B cell (primary cell): Measurements from ENCODE around the gene TSPAN18. TPM values are rescaled to one million over a fixed set of nuclear protein-coding genes. Genes with fewer than 3 reads are reported as not detected.

Source experiments
- ATAC-seq: fragments of 200-7000 bp; cut with Tn5 transposase; one replicate; pipeline ENCODE4 v1.10.0; 2021; ENCODE audit warnings: low read depth, mild to moderate bottlenecking, moderate number of reproducible peaks, moderate library complexity
- CTCF ChIA-PET: fragments of 350-600 bp; sonication (Branson Sonifier 250); formaldehyde crosslinking; loops from one replicate; lab custom pipeline; 2021; ENCODE audit warnings: antibody characterized with exemption, inconsistent platforms; lab: Charles Lee
- POLR2A ChIA-PET: fragments of 350-600 bp; sonication (Branson Sonifier 250); formaldehyde crosslinking; loops from one replicate; lab custom pipeline; 2021; ENCODE audit warnings: antibody characterized with exemption; lab: Charles Lee
- DNase-seq: peaks from one replicate; pipeline ENCODE4 v3.0.0; 2013
- H2AFZ ChIP-seq: 2 replicates; pipeline ENCODE4 v1.6.1; 2012; ENCODE audit warnings: mild to moderate bottlenecking, low read depth, low read length; ENCODE audit not compliant: insufficient read depth, poor library complexity, severe bottlenecking
- H3K27ac ChIP-seq, 2 donors: 1 replicate in 1 of 2; 2 replicates in 1 of 2; pipeline ENCODE4 v1.5.1; 2012 to 2013; ENCODE audit warnings: low read length in 2 of 2, mild to moderate bottlenecking in 2 of 2, moderate library complexity in 1 of 2
- H3K27me3 ChIP-seq, 4 experiments: fragments of 200-600 bp in 1 of 4; sonication (generic) in 1 of 4; replicated peaks in 1 of 4; 1 replicate in 2 of 4; 2 replicates in 2 of 4; pipeline versions ENCODE4 v1.6.1 to v1.7.0; 2013 to 2016; ENCODE audit warnings: low read length in 3 of 4, mild to moderate bottlenecking in 2 of 4, mixed read lengths in 1 of 4, moderate library complexity in 1 of 4; ENCODE audit not compliant: insufficient read depth in 4 of 4, control insufficient read depth in 3 of 4; ENCODE audit errors: control extremely low read depth in 1 of 4
- H3K36me3 ChIP-seq, 2 experiments: replicated peaks in 1 of 2; 1 replicate in 1 of 2; 2 replicates in 1 of 2; pipeline versions ENCODE4 v1.6.1 to v1.7.1; 2013; ENCODE audit warnings: low read length in 1 of 2; ENCODE audit not compliant: insufficient read depth in 2 of 2, control insufficient read depth in 1 of 2; ENCODE audit errors: control extremely low read depth in 1 of 2, extremely low read depth in 1 of 2
- H3K4me1 ChIP-seq, 2 donors: fragments of 200-600 bp in 1 of 2; sonication (generic) in 1 of 2; 1 replicate in 1 of 2; 2 replicates in 1 of 2; pipeline versions ENCODE4 v1.5.1 to v1.6.1; 2013 to 2017; ENCODE audit warnings: low read length in 2 of 2; ENCODE audit not compliant: control insufficient read depth in 2 of 2, insufficient read depth in 2 of 2
- H3K4me2 ChIP-seq: replicated peaks from 2 replicates; pipeline ENCODE3; 2012; ENCODE audit warnings: mild to moderate bottlenecking, low read depth, low read length; ENCODE audit not compliant: poor library complexity, severe bottlenecking
- H3K4me3 ChIP-seq, 5 experiments: fragments of 200-600 bp in 1 of 5; sonication (generic) in 1 of 5; 1 replicate in 3 of 5; 2 replicates in 2 of 5; pipeline versions ENCODE4 v1.5.1 to v1.7.0; 2011 to 2016; ENCODE audit warnings: low read length in 4 of 5, mild to moderate bottlenecking in 4 of 5, low read depth in 2 of 5, control low read depth in 1 of 5, moderate library complexity in 1 of 5; ENCODE audit not compliant: insufficient read depth in 1 of 5; ENCODE audit errors: control extremely low read depth in 1 of 5, extremely low read depth in 1 of 5
- H3K79me2 ChIP-seq: fragments of 200-600 bp; sonication (generic); one replicate; pipeline ENCODE4 v1.6.0; 2016; ENCODE audit warnings: low read length; ENCODE audit not compliant: control insufficient read depth, insufficient read depth
- H3K9ac ChIP-seq: fragments of 200-600 bp; sonication (generic); 2 replicates; pipeline ENCODE4 v1.6.1; 2017; ENCODE audit warnings: mild to moderate bottlenecking, low read length, moderate library complexity
- H3K9me3 ChIP-seq, 3 donors: one replicate each; pipeline versions ENCODE4 v1.6.1 to v1.7.1; 2013; ENCODE audit warnings: low read length in 2 of 3; ENCODE audit not compliant: control insufficient read depth in 2 of 3, insufficient read depth in 1 of 3; ENCODE audit errors: control extremely low read depth in 1 of 3
- H4K20me1 ChIP-seq: 2 replicates; pipeline ENCODE4 v1.6.0; 2012; ENCODE audit warnings: mild to moderate bottlenecking, low read length; ENCODE audit not compliant: insufficient read depth, control insufficient read depth, poor library complexity, severe bottlenecking
- H3K27ac Mint-ChIP-seq: one replicate; pipeline ENCODE4 v1.8.0; 2021; ENCODE audit warnings: mixed read lengths
- H3K27me3 Mint-ChIP-seq: one replicate; pipeline ENCODE4 v1.8.0; 2021; ENCODE audit warnings: mixed read lengths
- H3K4me1 Mint-ChIP-seq: one replicate; pipeline ENCODE4 v1.8.0; 2021; ENCODE audit warnings: mixed read lengths
- H3K4me3 Mint-ChIP-seq: one replicate; pipeline ENCODE4 v1.8.0; 2021; ENCODE audit warnings: mixed read lengths
- H3K9me3 Mint-ChIP-seq: one replicate; pipeline ENCODE4 v1.8.0; 2022; ENCODE audit warnings: mixed read lengths; ENCODE audit not compliant: insufficient read depth
- EZH2 ChIP-seq: IDR thresholded peaks from 2 replicates; pipeline ENCODE4 v1.6.1; 2012; ENCODE audit warnings: borderline replicate concordance, low read depth, mild to moderate bottlenecking, moderate library complexity, low read length; ENCODE audit not compliant: insufficient read depth, poor library complexity, severe bottlenecking
- WGBS: methylation state at CpG from one replicate; pipeline ENCODE4 v1.1.5; 2013; ENCODE audit warnings: missing lambda C conversion rate; ENCODE audit not compliant: insufficient coverage; 5-methylcytosine and 5-hydroxymethylcytosine counted together
- intact Hi-C: fragments of 100-400 bp; cut with micrococcal nuclease; formaldehyde crosslinking; loops from one replicate; pipeline ENCODE4 v1.10.0; 2022
- polyA plus RNA-seq: library from polyadenylated mRNA; depleted of rRNA; stranded (reverse); fragments of >200 nt; gene quantifications from 2 replicates; pipeline ENCODE4 v1.2.3, GENCODE V29; 2012
- total RNA-seq, 2 donors: library from RNA; stranded (reverse); fragments of 120-200 nt in 1 of 2; gene quantifications; 1 replicate in 1 of 2; 2 replicates in 1 of 2; pipeline versions ENCODE4 v1.2.3 to v1.2.4, GENCODE V29; 2013 to 2022
- TF ChIP-seq, protein P1 (sequence below): fragments of 200-600 bp; IDR thresholded peaks from one replicate; pipeline ENCODE4 v1.8.0; 2022; ENCODE audit warnings: antibody characterized with exemption, mild to moderate bottlenecking

The TSPAN18 gene
- total and polyA plus RNA-seq, 2 donors (not counting 1 experiment from before 2014, with no cell fraction given), result 0.75 to 2.0 TPM

DNA sequence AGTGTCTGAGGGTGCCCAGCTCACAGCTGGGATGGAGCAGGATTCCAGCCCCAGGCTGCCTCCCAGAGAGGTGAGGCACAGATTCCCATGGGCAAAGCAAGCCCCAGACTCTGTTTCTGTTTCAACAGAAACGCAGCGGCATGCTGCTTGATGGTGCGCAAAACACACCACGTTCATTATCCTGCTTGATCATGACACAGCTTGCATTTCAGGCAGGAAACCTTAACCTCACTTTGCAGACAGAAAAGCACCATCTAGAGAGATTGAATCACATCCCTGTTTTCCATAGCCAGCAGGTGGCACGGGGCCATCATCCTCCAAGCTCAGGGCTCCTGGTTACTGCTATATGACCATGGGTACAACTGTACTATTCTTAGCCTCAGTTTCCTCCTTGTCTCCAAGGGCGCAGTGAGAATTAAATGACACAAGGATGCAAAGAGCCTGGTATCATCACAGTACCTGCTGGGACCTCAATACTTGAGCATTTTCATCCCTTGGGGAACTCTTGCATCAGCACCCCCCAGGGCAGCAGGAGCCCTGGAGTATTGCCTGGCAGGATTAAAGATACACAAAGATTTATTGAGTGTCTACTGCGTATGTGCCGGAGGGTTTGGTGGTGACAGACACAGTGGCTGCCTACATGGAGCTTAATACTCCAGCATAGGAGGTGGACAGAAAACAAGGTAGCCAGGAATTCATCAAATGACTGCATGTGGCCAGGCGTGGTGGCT lies 113.9 kb downstream of the TSPAN18 start:
- Histone ChIP-seq H3K9me3 (peaks cover 1 to 5% (median 3%) of the 10 kb centered on the region in 3 donors), H3K4me1 (no peaks in the 10 kb centered on the region), H3K36me3 (no peaks in the 10 kb centered on the region), H3K4me3 (no peak overlapping the region), H3K4me2 (no peak overlapping the region), H3K27me3 (peaks cover 0 to 2% (median 0%) of the 10 kb centered on the region in 4 experiments), H3K9ac (no peak overlapping the region), H4K20me1 (no peaks in the 10 kb centered on the region), H3K27ac (no peak overlapping the region), H3K79me2 (no peaks in the 10 kb centered on the region), H2AFZ (no peak overlapping the region)
- H3K27ac Mint-ChIP-seq, result no peak overlapping the region
- intact Hi-C loops, result no loop called here
- POLR2A ChIA-PET, result no interaction called here
- WGBS, result 93% methylated on average over 8 of the region's 9 CpGs
- DNase-seq (no peak), ATAC-seq (no peak)
- TF ChIP-seq, protein P1, sequence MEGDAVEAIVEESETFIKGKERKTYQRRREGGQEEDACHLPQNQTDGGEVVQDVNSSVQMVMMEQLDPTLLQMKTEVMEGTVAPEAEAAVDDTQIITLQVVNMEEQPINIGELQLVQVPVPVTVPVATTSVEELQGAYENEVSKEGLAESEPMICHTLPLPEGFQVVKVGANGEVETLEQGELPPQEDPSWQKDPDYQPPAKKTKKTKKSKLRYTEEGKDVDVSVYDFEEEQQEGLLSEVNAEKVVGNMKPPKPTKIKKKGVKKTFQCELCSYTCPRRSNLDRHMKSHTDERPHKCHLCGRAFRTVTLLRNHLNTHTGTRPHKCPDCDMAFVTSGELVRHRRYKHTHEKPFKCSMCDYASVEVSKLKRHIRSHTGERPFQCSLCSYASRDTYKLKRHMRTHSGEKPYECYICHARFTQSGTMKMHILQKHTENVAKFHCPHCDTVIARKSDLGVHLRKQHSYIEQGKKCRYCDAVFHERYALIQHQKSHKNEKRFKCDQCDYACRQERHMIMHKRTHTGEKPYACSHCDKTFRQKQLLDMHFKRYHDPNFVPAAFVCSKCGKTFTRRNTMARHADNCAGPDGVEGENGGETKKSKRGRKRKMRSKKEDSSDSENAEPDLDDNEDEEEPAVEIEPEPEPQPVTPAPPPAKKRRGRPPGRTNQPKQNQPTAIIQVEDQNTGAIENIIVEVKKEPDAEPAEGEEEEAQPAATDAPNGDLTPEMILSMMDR, result no peak
- TF ChIP-seq EZH2, result no peak
- H3K9me3 Mint-ChIP-seq, result peaks cover 5% of the 10 kb centered on the region
- H3K4me3 Mint-ChIP-seq, result no peak overlapping the region
- peaks cover 9% of the 10 kb centered on the region for H3K27me3 Mint-ChIP-seq
- CTCF ChIA-PET, result no interaction called here
- no peaks in the 10 kb centered on the region for H3K4me1 Mint-ChIP-seq

DNA sequence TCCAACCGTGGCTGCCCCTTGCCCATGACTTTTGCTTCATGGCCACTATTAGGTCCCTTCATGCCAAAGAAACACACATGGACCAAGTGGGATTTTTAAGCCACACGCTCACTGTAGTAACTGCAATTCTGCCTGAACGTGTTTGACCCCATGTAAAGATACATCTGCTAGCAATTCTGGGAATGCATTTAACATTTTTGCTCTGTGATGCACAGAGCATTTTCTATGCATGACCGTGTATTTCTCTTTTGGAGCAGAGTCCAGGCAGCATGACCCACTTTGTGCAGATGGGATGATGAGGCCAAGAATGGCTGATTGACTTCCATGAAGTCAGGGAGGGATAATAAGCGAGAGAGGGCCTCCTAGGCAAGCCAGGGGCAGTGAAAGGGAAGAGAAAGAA lies 115.5 kb downstream of the TSPAN18 start:
- 89% methylated on average over 5 of the region's 5 CpGs for WGBS
- DNase-seq (no peak), ATAC-seq (no peak)
- Histone ChIP-seq H4K20me1 (no peaks in the 10 kb centered on the region), H3K79me2 (no peaks in the 10 kb centered on the region), H3K27me3 (no peaks in the 10 kb centered on the region), H3K36me3 (no peaks in the 10 kb centered on the region), H2AFZ (no peak overlapping the region), H3K9me3 (peaks cover 1 to 15% (median 8%) of the 10 kb centered on the region in 3 donors), H3K9ac (no peak overlapping the region), H3K4me3 (no peak overlapping the region), H3K4me1 (no peaks in the 10 kb centered on the region), H3K27ac (no peak overlapping the region), H3K4me2 (no peak overlapping the region)
- ChIA-PET POLR2A (no interaction called here), CTCF (no interaction called here)
- peaks cover 5% of the 10 kb centered on the region for H3K9me3 Mint-ChIP-seq
- no peaks in the 10 kb centered on the region for H3K4me1 Mint-ChIP-seq
- no peak overlapping the region for H3K27ac Mint-ChIP-seq
- peaks cover 2% of the 10 kb centered on the region for H3K27me3 Mint-ChIP-seq
- no peak overlapping the region for H3K4me3 Mint-ChIP-seq
- intact Hi-C loops, result no loop called here
- TF ChIP-seq EZH2, result no peak
- TF ChIP-seq, protein P1, result no peak
